ENCODE data around the gene ZNF333.

ZNF333 gene

GRCh38 chr19:14682084-14682483 is 7.8 kb upstream of the ZNF333 start:
- TF ChIP-seq POLR2AphosphoS5 (IDR thresholded peaks at IDR 0.05; ENCODE audit: low read depth) (no peak), GABPA (IDR thresholded peaks at IDR 0.05; ENCODE audit: low read depth) (no peak), REST (IDR thresholded peaks at IDR 0.05; ENCODE audit: insufficient replicate concordance, low read depth) (no peak), SPI1 (IDR thresholded peaks at IDR 0.05; ENCODE audit: borderline replicate concordance, low read depth) (no peak), CTCF (IDR thresholded peaks at IDR 0.05; ENCODE audit: insufficient read depth, low read length) (no peak)
- H3K4me3 ChIP-seq (replicated peaks; ENCODE audit: insufficient read depth, low read length), result no peak overlapping the region
- H3K27me3 ChIP-seq (ENCODE audit: insufficient read depth, poor library complexity, severe bottlenecking), result no peaks in the 10 kb centered on the region
- DNase-seq (ENCODE audit: low read depth in 1 of 2, low spot score in 1 of 2), result no peak
- no peak overlapping the region for H3K27ac ChIP-seq (replicated peaks)

GRCh38 chr19:14683439-14683838 is 6.4 kb upstream of the ZNF333 start:
- no peak overlapping the region for H3K27ac ChIP-seq (replicated peaks)
- no peaks in the 10 kb centered on the region for H3K27me3 ChIP-seq (ENCODE audit: insufficient read depth, poor library complexity, severe bottlenecking)
- TF ChIP-seq GABPA (IDR thresholded peaks at IDR 0.05; ENCODE audit: low read depth) (no peak), SPI1 (IDR thresholded peaks at IDR 0.05; ENCODE audit: borderline replicate concordance, low read depth) (peak; percentile 83)
- peak; percentile 74 to 79 for DNase-seq (ENCODE audit: low read depth in 1 of 2, low spot score in 1 of 2)
- no peak overlapping the region for H3K4me3 ChIP-seq (replicated peaks; ENCODE audit: insufficient read depth, low read length)

GRCh38 chr19:14686411-14686810 is 3.4 kb upstream of the ZNF333 start:
- no peak for TF ChIP-seq POLR2AphosphoS5 (IDR thresholded peaks at IDR 0.05; ENCODE audit: low read depth)
- TF ChIP-seq SPI1 (IDR thresholded peaks at IDR 0.05; ENCODE audit: borderline replicate concordance, low read depth), result no peak
- no peak for TF ChIP-seq REST (IDR thresholded peaks at IDR 0.05; ENCODE audit: insufficient replicate concordance, low read depth)
- TF ChIP-seq GABPA (IDR thresholded peaks at IDR 0.05; ENCODE audit: low read depth), result no peak
- no peak for TF ChIP-seq CTCF (IDR thresholded peaks at IDR 0.05; ENCODE audit: insufficient read depth, low read length)
- Histone ChIP-seq H3K4me3 (replicated peaks; ENCODE audit: insufficient read depth, low read length) (no peak overlapping the region), H3K27ac (replicated peaks) (no peak overlapping the region), H3K27me3 (ENCODE audit: insufficient read depth, poor library complexity, severe bottlenecking) (no peaks in the 10 kb centered on the region)
- DNase-seq (ENCODE audit: low read depth in 1 of 2, low spot score in 1 of 2), result peak; percentile 30 to 47

- TF ChIP-seq REST (IDR thresholded peaks at IDR 0.05; ENCODE audit: insufficient replicate concordance, low read depth) (peak; percentile 58), SPI1 (IDR thresholded peaks at IDR 0.05; ENCODE audit: borderline replicate concordance, low read depth) (no peak)
- H3K27me3 ChIP-seq (ENCODE audit: insufficient read depth, poor library complexity, severe bottlenecking), result no peaks in the 10 kb centered on the region
Observed at GRCh38 chr19:14694641-14695266, 4.9 kb downstream of the ZNF333 start.

More at GRCh38 chr19:14694641-14695266, 4.9 kb downstream of the ZNF333 start:
- Histone ChIP-seq H3K27ac (replicated peaks) (no peak overlapping the region), H3K4me3 (replicated peaks; ENCODE audit: insufficient read depth, low read length) (no peak overlapping the region)
- DNase-seq (ENCODE audit: low read depth in 1 of 2, low spot score in 1 of 2), result no peak
